Fibroblast of skin of right quadriceps (primary cell): ENCODE measurements around the gene SLC22A6.
"Not testable (repeated sequence)": the region's sequence is repeated elsewhere in the genome, so short reads cannot be mapped to it uniquely, and the experiment has no call there.

Source experiments
- DNase-seq: peaks from one replicate; pipeline ENCODE4 v3.0.0-alpha.2; 2013

SLC22A6 gene

DNA sequence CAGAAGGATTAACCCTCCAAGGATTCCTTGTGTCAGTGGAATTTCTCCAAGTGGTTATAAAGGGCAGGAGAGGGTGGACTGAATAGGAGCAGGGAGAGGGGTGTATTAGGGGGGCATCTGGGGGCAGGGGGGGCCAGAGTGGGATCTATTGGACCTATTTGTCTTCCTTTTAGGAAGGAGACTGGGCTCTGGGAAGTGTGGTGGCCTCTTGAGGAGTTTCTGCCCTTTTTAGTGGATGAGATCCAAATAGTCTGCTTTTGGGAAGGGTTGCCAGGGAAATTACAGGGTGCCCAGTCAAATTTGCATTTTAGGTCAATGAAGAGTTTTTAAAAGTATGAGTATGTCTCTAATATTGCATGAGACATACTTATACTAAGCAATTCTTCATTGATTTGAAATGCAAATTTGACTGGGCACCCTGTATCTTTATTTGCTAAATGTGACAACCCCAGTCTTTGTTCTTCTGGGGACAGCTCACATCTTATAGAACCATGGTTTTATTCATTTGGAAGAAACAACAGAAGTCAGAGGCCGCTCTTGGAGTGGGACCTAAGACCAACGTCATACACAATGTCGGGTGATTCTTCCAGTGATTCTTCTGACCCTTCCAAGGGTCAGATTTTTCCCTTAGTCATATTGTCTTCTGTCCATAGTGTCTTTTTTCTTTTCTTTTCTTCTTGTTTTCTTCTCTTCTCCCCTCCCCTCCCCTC lies 429 bp upstream of the SLC22A6 start:
- DNase-seq: no peak

DNA sequence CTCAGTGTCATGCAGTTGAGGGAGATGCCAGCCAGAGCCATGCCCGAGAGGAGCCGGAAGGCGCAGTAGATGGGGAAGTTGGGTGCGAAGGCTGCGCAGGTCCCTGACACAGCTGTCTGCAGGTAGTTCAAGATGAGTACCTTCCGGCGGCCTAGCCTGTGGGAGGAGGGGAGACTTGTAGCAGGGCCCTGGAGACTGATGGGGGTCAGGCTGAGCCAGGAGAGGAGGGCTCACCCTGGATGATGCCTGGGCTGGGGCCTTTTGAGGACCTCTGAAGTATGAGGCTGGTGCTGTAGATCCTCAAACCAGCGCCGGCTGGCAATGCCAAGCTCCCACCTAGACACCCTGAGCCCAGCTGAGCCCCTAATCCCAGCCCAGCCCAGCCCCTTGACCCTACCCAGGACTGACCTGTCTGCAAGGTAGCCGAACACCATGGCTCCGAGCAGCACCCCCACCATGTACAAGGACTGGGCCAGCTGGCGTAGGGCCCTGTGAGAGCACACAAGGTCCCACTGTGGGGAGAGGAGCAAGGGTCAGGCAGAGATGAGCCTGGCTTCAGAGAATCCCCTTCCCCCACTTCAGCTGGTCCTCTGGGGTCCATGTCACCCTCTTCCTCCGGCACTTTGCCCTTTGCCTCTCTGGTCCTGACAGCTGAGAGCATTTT lies 1.1 kb downstream of the SLC22A6 start:
- no peak for DNase-seq

DNA sequence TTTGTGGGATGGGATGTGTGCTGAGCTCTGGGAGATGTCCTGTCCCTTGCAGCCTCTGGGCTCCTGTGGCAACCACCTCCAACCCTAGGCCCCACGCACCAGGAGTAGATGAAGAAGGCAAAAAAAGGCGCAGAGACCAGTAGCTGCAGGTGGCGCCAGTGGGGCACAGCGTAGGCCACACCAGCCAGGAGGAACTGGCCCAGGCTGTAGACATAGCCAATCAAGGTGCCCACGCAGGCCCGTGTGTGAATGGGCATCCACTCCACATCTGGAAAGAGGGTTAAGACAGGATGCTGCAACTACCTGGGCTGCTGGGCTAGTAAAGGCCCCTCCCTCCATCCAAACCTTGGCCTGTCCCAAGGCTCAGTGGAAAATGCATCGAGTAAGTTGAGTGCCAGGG lies 3.0 kb downstream of the SLC22A6 start:
- DNase-seq: no peak

DNA sequence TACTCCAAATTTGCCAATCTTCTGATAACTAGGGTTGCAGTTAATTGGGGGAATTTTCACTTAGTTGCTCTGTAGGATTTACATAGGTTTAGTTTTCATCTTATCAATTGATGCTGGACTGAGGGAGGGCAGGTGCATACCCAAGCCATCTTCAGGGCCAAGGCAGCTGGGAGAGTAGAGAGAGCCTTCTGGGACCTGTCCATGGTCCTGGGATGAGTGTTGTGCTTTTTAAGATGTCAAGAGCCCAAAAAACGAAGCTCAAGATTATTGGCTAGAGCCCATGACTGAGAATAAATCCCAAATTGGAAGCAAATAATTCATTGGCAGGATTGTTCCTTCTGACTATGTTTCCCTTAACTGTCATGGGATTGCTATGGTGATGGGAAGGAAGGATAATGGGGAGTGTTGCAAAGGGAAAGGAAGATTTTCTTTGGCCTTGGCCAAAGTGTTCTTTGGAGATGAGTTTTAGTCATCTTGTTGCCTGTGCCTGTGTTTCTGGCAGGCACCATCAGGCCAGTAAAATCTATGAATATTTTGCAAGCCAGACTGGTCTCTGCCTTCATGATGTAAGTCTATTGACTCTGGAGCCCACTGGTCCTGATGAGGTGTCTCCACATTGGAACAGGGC lies 4.5 kb downstream of the SLC22A6 start:
- DNase-seq: no peak

DNA sequence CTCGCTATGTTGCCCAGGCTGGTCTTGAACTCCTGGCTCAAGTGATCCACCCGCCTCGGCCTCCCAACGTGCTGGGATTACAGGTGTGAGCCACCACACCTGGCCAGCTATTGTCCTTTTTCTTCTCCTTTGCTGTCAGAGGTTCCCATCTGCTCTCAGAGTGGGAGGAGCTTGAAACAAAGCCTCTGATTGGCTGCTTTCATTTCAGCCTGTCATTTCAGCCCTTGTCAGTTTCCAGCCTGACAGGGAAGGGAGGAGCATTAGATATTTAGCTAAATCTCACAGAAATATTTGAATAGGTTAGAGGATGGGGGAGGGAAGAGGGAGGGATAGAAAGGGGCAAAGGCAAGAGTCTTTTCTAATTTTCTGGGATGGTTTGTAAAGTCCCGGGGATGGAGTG lies 8.7 kb downstream of the SLC22A6 start:
- no peak for DNase-seq

DNA sequence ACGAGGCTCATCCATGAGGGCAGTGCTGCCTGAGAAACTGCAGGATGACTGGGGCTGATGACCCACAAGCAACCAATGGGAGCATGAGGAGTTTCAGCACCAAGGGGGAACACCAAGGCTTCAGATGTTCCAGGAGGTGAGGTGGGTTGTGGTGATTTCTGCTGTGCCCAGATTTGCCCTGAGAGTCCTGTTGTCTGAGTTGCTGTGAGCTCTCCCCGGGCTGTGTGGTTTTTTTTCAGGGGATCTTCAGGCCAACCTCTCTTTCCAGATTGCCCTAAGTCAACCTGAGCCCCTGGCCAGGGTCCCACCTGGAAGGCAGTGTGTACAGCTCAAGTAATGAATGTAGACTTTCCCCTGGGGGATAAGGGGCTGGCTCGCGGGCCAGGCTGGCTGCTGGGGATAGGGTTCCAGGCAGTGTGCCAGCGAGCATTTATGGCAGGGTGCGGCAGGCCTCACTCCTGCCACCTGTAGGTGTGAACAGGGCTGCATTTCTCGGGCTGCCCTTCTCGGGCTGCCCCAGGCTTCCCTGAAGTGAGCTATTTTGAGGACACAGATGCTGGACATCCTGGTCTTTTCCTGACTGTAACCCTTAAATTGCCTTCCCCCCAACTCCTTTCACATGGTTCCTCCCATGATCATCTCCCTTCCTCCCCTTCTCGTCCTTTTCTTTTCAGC lies 9.8 kb downstream of the SLC22A6 start:
- peak; percentile 14 for DNase-seq

DNA sequence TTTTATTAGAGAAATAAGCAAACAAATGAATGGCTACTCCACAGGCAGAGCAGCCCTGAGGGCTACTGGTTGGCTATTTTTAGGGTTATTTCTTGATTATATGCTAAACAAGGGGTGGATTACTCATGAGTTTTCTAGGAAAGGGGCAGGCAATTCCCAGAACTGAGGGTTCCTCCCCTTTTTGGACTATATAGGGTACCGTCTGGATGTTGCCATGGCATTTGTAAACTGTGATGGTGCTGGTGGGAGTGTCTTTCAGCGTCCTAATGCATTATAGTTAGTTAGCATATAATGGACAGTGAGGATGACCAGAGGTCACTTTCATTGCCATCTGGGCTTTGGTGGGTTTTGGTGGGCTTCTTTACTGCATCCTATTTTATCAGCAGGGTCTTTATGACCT lies 19.2 kb downstream of the SLC22A6 start:
- DNase-seq: no peak

DNA sequence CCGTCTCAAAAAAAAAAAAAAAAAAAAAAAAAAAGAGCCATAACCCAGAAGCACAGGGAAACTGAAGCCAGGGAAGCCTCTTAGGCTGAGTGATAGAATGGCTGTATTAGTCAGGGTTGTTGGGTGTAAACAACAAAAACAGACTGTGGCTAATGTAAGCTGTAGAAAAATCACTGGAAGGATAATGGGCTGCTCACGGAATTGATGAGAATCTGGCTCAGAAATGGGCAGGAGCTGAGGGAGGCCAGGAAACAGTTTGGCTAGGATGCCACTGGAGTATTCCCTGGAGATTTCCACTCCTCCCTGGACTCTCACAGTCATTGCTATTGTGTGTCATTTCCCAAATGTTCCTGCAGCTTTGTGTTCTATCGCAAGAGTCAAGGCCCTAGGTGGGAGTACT lies 22.4 kb downstream of the SLC22A6 start:
- DNase-seq: no peak

DNA sequence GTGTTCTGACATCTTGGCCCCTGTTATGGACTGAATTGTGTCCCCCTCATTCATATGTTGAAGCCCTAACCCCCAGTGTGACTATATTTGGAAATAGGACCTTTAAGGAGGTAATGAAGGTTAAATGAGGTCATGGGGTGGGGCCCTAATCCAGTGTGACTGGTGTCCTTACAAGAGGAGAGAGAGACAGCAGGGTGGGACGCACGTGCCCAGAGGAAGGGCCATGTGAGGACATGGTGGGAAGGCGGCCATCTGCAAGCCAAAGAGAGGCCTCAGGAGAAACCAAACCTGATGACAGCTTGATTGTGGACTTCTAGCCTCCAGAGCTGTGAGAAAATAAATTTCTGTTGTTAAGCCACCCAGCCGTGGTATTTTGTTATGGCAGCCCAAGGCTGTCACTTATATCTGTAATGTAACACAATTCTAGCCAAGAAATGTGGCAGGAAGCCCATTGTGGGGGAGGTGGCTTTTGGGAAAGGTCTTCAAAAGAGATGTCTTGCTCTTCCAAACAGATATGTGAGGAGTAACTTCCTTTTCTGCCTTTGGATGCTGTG lies 23.7 kb downstream of the SLC22A6 start:
- no peak for DNase-seq

DNA sequence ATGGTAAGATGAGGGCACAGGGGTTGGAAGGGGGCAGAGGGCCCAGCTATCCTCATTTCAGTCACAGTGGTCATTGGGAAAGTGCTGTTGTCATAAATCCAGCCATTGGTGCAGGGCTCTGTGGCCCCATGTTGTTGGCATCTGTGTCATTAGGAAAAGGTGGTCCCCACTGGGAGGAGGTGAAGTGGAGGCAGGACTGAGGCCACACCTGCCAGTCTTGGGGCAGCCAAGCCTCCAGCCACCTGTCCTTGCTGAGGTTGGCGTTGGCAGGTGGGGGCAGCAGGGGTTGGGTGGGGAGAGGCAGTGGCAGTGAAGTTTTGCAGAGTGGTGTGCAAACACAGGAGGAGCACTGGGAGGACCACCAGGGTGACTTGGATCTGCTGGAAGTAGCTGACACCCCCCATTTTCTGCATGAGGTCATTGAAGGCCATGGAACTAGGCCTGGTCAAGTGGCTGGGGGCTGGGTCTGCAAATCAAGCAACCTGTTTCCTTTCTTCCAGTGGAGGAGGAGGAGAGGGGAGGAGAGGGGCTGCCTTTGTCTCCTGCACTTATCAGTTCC lies 25.3 kb downstream of the SLC22A6 start:
- DNase-seq: no peak

DNA sequence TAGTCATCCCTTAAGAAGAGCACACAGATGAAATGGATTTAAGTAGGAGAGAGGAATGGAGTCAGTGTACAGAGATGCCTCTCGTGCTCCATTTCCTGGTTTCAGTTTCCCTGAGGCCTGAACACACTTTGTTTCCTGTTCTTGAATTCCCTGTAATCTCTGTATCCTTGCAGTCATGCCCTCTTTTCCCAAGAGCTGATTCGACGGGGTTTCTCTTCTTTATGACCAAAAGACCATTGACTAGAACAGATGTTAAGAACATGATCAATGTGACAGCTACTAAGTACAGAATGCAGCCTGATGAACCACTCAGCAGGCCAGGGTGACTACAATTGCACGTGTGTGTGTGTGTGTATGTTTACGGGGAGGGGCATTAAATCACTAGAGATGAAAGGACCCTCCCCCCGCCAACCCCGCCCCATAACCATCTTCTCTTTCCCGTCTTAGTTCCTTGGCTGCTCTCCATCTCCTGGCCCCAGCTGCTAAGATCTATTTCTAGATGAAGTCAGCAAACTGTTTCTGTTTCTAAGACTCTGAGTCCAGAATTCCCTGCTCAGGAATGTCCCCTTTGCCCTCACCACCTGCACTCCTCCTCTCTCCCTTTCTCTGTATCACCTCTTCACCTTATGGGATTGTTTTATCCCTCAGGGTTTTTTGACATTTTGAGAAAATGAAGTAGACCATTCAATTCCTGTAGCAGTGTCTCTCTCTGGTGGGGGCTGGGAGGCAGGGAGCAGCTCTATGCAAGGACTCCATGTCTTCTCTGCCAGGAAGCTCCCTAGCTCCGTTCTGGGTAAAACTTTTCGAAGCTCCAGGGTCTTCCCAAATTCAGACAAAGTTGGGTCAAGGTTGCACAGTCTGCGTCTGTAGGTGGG lies 26.0 kb downstream of the SLC22A6 start:
- peak; percentile 49 for DNase-seq

DNA sequence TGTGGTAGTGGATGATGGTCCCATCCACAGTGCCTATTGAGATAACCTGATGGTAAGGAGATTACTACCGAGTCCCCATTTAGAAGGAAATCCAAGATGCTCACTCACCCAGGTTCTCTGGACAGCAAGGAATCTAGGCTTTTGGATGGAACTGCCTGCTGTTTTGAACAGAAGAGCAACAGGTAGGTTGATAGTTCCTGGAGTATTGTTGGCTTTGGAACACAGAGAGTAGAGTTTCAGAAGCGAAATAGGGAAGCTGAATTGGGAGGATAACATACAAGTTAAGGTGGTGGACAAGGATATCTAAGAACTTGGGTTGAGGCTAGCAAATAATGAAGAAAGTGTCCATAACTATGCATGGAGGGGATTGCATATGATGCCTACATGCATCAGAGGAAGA lies 27.6 kb downstream of the SLC22A6 start:
- no peak for DNase-seq

DNA sequence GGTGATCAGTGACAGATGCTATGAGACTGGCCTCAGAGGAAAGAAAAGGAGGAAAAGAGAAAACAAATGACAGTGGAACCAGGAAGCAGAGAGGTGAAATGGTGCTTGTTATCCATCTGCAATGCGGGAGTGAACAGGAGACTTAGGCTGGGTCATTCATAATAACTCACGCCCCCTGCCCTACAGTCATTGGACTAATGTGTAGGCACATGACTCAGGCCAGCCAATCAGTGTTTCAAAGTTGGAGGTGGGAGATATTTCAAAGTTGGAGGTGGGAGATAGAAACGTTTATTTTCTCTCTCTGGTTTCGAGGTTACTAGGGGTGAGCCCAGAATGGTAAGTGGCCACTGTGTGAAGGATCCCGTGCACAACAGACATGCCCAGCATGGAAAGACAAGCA lies 30.3 kb downstream of the SLC22A6 start:
- DNase-seq: no peak

DNA sequence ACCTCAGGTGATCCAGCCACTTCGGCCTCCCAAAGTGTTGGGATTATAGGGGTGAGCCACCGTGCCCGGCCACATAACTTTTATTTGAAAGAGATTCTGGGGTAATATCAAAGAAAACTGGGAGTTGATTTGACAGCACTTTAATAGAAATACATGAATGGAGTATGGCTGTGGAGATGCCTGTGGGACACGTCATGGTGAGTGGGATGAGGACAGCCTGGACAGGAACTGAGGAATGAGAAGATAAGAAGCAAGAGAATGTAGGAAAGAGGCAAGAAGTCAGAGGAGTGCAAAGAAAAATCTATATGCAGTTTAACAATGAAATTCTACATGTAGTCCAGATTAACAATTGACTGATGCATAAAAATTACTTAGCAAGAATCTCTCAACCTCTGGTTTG lies 31.0 kb downstream of the SLC22A6 start:
- no peak for DNase-seq

DNA sequence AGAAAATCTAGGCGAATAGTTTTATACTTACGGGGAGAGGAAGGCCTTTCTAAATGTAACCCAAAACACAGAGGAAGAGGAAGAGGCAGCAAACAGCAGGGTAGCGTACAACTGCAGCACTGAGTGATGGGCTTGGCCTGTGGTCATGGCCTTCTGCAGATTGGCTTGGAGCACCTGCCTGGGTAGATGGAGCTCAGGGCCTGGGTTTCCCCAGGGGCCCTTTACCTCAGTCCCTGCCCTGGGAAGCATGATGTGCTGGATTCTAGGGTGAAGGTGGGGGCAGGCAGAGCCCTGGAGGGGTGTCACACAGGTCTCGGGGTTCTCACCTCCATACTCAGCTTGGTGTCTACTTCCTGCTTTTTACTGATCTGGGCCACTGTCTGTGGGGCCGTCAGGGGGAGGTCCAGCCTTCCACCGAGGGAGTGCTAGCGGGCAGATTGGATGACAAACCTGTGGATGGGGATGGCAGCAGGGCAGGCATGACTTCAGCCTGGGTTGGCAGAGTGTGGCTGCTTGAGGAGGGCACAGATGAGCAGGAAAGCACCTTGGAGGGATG lies 35.9 kb downstream of the SLC22A6 start:
- DNase-seq: no peak

DNA sequence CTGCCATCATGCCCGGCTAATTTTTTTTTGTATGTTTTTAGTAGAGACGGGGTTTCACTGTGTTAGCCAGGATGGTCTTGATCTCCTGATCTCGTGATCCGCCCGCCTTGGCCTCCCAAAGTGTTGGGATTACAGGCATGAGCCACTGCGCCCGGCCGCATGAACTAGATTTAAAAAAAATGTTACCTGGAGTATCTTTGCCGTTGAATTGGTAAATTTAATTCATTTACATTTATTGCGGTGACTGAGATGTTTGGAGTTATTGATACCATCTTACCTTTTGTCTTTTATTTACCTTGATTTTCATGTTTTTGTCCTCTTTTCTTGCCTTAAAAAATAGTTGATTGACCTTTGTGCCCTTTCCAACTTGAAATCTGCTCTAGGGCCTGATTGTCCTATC lies 39.2 kb downstream of the SLC22A6 start:
- DNase-seq: not testable (repeated sequence)

DNA sequence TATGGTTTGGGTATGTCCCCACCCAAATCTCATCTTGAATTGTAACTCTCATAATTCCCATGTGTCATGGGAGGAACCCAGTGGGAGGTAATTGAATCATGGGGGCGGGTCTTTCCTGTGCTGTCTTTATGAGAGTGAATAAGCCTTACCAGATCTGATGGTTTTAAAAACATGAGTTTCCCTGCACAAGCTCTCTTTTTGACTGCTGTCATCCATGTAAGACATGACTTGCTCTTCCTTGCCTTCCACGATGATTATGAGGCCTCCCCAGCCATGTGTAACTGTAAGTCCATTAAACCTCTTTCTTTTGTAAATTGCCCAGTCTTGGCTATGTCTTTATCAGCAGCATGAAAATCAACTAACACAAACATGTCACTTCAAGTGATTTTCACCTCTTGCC lies 47.2 kb downstream of the SLC22A6 start:
- DNase-seq: not testable (repeated sequence)

DNA sequence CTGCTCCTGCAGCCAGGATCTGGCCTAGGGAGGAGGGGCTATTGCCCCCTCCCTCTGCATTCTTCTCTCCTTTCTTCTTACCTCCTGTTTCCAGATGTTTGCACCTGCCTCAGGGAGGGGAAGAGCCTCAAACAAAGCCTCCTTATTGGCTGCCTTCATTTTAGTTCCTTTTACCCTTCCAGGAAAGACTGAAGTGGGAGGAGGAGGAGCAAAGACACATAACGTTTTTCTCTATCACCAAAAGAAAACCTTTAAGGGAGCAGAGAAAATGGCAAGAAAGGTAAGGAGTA lies 50.3 kb downstream of the SLC22A6 start:
- DNase-seq: no peak

DNA sequence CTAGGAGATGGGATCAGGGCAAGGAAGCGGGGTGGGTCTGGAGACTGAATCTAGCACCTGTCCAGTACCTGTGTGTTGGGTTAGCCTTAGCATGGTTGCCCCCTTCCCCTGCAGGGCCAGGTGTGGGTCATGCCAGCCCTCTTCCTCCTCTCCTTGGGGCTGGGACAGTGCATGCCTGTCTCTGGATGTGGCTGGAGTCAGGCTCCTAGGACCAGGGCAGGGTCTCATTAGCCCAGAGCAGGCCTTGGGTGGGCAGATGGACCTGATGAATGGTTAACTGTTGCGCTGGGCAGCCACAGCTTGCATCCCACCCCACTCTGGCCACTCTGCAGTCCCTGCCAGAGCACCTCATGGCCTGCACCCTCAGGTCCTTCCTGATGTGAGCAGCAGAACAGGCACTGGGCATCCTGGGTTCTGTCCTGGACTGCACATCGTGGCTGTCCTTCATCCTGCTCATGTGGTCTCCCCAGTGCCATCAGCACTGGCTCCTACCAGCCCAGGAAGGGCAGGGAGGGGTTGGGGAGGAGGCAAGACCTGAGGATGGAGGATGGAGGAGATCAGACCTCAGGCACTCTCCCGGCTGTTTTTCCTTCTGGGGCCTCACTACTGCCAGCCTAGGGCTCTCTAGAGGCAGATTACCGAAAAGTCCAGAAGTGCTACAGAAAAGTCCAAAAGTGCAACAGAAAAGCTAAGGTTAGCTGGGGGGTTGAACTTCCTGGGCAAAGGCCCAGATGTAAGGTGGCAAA lies 50.8 kb downstream of the SLC22A6 start:
- no peak for DNase-seq

DNA sequence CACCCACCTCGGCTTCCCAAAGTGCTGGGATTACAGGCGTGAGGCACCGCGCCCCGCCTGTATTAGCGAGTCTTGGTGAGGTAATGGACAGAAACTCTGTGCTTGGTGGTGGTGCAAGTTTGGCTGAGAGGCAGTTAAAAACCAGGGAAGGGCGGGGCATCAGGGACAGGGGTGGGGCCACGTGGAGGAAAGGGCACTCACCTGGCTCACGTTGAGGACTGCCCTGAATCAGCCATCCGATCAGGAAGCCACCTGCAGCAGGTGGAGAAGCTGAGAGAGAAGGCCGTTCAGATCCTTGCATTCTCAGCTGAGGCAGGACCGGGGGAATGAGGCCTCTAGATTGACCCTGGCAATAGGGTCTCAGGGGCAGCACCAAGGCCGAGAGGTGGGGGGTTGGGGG lies 51.5 kb downstream of the SLC22A6 start:
- DNase-seq: no peak
